Hypothalamus (tissue), 51 donors: ENCODE measurements around the gene SAFB.
"Not testable (repeated sequence)": the region's sequence is repeated elsewhere in the genome, so short reads cannot be mapped to it uniquely, and the experiment has no call there.

Source experiments
- DNase-seq, 51 donors: peaks; one replicate each; lab custom pipeline; 2025; lab: John Stamatoyannopoulos, UW

The SAFB gene

GRCh38 chr19:5695649-5696195 is 72.8 kb downstream of the SAFB start:
- DNase-seq, result no peak

GRCh38 chr19:5696196-5697021 is 73.5 kb downstream of the SAFB start:
- DNase-seq, result no peak

GRCh38 chr19:5697022-5697889 is 74.4 kb downstream of the SAFB start:
- DNase-seq, result no peak

- no peak for DNase-seq
Measured at GRCh38 chr19:5697890-5698634, 75.2 kb downstream of the SAFB start.

GRCh38 chr19:5698635-5699422 is 75.9 kb downstream of the SAFB start:
- DNase-seq, result no peak

- no peak for DNase-seq
Measured at GRCh38 chr19:5700455-5701092, 77.7 kb downstream of the SAFB start.

GRCh38 chr19:5702053-5702410 is 79.1 kb downstream of the SAFB start:
- not testable (repeated sequence) for DNase-seq

- no peak for DNase-seq
Measured at GRCh38 chr19:5703819-5704818, 81.2 kb downstream of the SAFB start.

GRCh38 chr19:5705552-5705951 is 82.7 kb downstream of the SAFB start:
- DNase-seq, result no peak

- no peak for DNase-seq
Measured at GRCh38 chr19:5706876-5707573, 84.1 kb downstream of the SAFB start.

- no peak for DNase-seq
Measured at GRCh38 chr19:5707576-5708575, 85.0 kb downstream of the SAFB start.

- DNase-seq, result no peak
Measured at GRCh38 chr19:5711025-5711424, 88.1 kb downstream of the SAFB start.

GRCh38 chr19:5711713-5712161 is 88.9 kb downstream of the SAFB start:
- no peak for DNase-seq

GRCh38 chr19:5713228-5713627 is 90.3 kb downstream of the SAFB start:
- no peak for DNase-seq

- no peak for DNase-seq
Measured at GRCh38 chr19:5714816-5715215, 91.9 kb downstream of the SAFB start.

- DNase-seq, result no peak
Measured at GRCh38 chr19:5717215-5717935, 94.5 kb downstream of the SAFB start.
